ENCODE data around the gene ZNF619.
"Not testable (repeated sequence)": the region's sequence is repeated elsewhere in the genome, so short reads cannot be mapped to it uniquely, and the experiment has no call there.

Gene ZNF619

GRCh38 chr3:40476478-40477470 lies at the start of gene ZNF619:
Gene ZNF619, plus strand, starts transcription at chr3:40477122. Its CDS starts 858 bp downstream, at chr3:40477980.
- peak; percentile 63 for DNase-seq

DNA sequence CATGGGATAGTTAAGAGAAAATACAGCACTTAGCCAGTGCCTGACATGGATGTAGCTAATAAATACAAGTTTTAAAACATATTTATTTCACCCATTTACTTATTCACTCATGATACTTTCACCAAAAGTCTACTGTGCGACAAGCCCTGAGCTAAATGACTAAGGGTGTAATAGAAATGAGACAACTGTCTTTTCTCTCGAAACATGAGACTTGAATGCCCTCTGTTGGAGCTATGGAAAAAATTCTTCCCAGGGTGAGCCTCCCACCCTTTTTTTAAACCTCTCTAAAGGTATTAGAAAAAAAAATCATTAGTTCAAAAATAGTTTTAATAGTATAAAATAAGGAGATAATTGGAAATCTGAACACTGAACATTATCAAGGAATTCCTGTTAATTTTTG lies 44.1 kb upstream of the ZNF619 start:
- no peak for DNase-seq

- no peak for DNase-seq
Measured at GRCh38 chr3:40437889-40438288, 39.0 kb upstream of the ZNF619 start.

GRCh38 chr3:40445062-40445461 lies 31.9 kb upstream of the ZNF619 start:
- DNase-seq = no peak

GRCh38 chr3:40445880-40446279 lies 31.0 kb upstream of the ZNF619 start:
- DNase-seq = no peak

DNA sequence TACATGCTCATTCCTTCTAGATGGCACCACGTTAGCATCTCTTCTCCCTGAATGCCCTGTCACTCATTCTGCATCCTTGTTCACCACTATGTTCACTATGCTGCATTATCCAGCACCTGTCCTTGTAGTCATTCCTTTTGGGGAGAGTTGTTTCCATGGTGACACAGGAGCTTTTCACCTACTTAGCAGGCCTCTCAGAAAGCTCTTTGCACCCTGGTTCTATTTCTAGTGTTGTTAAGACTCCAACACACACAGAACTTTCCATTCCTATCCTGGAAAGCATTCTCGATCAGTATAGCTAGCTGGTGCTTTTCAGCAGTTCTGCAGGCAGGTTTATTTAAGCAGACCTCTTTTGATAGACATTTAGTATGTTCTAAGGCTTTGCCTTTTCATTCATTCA lies 26.5 kb upstream of the ZNF619 start:
- DNase-seq = no peak

DNA sequence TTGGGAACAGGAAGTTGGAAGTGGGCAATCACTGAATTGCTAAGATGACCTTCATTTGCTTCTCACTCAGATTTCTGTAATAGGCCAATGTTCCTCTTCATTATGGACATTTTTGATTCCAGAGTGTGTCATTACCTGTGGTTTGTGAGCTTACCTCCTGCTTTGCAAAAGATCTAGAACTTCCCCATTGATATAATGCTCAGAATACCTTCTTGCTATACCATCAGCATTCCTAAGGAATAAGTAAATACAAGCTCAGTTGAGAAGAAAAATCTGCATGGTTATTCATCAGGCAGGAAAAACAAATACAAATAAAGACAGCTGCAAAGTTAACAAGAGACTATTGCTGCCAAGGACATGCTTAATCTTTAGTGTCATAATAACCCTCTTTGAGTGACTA lies 25.4 kb upstream of the ZNF619 start:
- no peak for DNase-seq

DNA sequence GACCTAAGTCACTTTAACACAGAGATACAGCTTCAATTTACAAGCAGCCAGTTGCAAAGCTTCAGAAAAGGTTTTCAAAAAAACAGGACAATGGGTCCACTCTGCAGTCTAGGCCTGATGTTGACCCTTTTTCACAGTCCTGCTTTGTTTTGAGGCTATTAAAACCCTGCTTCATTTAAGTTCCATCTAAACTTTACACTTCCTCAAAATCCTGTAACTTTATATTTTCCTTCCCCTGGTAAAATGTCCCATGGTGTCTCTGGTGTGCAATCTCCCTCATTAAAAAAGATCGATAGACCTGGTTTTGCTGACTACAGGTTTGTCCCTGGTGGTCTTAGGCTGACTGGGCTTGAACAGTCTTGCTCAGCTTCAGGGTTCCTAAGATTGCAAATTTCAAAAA lies 24.9 kb upstream of the ZNF619 start:
- DNase-seq = no peak

DNA sequence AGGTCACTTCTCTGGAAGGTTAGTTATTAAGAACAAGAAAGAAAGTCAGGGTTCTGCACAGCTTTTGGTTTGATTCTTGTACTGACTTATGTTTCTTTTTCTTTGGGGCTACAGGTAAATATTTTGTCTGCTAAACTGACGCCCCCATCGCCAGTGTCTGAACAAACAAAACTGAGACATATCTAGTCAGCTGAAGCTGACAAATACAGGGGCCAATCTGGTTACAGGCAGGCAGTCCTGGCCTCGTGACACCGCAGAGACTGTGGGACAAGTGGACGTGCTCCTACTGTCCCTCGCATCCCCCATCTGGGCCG lies 24.4 kb upstream of the ZNF619 start:
- no peak for DNase-seq

DNA sequence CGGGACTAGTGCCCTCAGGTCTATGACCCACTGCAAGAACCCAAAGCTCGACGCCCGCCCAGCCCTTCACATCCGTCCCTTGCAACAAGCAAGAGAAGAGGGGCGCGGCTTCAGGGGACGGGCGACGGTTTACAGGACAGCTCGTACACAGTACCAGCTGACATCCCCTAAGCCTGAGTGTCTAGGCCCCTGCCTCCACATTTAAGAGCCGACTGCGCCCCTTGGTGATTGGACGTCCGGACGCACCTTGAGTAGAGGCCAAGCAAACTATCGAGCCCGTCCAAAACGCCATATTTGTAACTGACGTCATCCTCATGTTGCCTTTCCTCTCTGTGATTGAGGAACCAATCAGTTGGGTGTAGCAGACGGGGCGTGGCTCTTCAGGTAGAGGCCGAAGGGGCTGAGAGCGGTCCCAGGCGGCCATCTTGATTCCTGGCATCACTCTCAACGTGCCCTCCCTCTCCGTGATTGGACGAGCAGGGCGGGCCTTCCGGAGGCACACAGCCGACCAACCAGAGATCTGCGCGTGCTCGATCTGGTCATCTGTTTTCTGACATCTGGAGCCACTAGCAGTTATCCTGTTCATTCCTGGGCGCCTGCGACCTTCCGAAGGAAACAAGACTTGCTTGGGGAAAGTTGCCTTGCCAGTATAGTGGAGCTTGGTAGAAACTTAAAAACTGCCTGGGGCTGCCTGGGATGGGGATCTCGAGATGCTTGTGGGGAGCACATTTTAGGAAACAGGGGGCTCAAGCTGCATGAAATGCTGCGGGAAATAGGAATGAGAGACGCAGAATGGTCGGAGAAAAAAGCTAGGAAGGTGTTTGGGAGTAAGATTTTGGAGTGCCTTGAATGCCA lies 23.8 kb upstream of the ZNF619 start:
- DNase-seq = peak; percentile 94

DNA sequence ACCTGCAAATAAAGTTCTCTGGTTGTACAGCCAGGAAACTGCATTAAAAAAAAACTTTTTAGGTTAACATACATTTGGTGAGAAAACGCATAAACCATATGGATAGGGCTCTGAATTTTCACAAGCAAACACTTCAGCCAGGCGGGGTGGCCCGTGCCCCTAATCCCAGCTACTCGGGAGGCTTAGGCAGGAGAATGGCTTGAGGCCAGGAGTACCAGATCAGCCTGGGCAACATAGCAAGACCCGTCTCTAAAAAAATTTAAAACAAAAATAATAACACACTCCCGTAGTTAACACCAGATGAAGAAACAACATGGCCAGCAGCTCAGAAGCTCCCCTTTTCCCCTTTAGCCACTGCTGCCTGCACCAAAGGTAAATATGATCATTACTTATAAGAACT lies 23.0 kb upstream of the ZNF619 start:
- no peak for DNase-seq

DNA sequence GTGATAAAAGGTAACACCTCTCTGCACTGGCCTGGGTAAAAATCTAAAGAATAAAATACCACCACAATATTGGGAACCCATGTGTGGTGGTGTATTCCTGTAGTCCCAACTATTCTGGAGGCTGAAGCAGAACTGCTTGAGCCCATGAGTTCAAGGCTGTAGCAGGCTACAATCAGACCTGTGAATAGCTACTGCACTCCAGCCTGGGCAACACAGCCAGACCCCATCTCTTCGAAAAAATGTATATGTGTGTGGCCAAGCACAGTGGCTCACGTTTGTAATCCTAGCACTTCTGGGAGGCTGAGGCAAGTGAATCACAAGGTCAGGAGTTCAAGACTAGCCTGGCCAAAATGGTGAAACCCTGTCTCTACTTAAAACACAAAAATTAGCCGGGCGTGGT lies 21.6 kb upstream of the ZNF619 start:
- no peak for DNase-seq

- DNase-seq = no peak
Measured at GRCh38 chr3:40456279-40456939, 20.5 kb upstream of the ZNF619 start.

DNA sequence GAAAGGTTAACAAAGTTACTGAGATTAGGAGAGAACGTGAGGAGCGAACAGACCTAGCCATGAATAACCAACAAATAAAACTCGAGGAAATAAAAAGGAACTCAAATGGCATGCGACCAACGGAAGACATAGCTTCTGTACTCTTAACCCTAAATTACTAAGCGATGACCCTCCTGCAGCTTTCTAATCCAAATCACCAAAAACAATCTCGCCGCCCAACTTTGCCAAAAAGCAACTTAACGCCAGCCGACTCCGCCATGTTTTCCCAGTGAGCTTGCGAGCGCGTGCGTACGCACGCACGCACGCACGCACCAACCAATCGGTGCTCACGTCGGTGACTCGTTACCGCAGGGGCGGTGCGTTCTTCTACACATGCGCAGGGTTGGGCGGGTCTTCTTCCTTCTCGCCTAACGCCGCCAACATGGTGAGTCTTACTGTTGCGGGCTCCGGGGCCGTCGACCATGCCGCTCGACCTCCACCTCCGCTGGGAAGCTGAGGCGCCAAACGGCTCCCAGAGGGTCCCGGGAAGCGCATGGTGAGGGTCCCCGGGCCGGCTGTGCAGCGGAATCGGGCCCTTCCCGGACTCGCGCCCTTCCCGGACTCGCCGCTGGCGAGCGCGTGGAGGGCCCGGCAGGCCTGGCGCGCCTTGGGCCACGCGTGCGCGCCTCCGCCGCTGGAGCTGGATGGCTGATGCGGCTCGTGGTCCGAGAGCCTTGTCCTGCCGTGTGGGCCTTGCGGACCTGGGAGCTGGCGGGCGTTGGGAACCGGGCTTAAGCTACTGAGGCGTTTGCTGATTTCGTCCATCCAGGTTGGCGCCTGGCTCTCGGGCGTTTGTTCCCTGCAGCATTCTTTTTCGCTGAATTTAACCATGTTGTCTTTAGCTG lies 19.7 kb upstream of the ZNF619 start, which contains the start of gene RPL14:
TSS of gene RPL14 (plus strand) at position 400 of the 884 bp plus-strand sequence. CDS start at position 533, 133 bp downstream.
- peak; percentile 96 for DNase-seq

- no peak for DNase-seq
Measured at GRCh38 chr3:40458473-40458872, 18.4 kb upstream of the ZNF619 start.

DNA sequence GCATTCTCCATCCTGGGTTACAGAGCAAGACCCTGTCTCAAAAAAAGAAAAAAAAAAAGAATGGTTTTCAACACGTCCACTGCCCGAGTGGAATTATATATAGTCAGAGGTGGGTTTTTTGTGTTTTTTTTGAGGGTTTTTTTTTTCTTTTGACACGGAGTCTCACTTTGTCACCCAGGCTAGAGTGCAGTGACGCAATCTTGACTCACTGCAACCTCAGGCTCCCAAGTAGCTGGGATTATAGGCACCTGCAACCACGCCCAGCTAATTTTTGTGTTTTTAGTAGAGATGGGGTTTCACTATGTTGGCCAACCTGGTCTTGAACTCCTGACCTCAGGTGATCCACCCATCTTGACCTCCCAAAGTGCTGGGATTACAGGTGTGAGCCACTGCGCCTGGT lies 16.4 kb upstream of the ZNF619 start:
- DNase-seq = peak; percentile 46

DNA sequence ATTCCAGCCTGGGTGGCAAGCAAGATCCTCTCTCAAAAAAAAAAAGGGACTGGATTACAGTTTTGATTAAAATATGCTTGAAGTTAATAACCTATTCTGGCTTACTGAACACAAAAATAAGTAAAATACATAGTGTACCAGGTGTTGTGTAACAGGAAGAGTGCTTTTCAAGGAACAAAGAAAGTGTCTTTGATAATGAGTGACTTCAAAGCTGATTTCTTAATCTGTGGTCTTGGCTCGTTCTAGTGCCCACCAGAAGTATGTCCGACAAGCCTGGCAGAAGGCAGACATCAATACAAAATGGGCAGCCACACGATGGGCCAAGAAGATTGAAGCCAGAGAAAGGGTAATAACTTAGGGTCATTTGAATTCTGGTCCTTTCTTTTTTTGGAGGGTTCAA lies 15.8 kb upstream of the ZNF619 start:
- no peak for DNase-seq

- not testable (repeated sequence) for DNase-seq
Measured at GRCh38 chr3:40462838-40463237, 14.1 kb upstream of the ZNF619 start.

DNA sequence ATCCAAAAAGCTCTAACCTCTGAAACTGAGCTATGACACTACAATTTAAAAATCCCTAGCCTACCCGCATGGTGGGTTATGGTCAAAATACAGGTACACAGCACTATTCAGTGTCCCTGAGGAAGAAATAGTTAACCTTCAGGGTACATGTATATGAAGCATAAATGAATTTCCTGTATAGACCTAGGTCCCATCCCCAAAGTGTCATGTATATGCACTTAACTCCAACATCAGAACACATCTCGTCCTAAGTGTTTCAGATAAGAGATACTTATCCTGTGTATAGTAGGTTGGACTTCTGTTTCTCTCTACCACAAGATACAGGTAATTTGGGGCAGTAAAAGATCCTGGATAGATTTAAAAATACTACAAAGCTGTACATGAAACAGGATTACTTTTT lies 13.3 kb upstream of the ZNF619 start:
- DNase-seq = no peak

DNA sequence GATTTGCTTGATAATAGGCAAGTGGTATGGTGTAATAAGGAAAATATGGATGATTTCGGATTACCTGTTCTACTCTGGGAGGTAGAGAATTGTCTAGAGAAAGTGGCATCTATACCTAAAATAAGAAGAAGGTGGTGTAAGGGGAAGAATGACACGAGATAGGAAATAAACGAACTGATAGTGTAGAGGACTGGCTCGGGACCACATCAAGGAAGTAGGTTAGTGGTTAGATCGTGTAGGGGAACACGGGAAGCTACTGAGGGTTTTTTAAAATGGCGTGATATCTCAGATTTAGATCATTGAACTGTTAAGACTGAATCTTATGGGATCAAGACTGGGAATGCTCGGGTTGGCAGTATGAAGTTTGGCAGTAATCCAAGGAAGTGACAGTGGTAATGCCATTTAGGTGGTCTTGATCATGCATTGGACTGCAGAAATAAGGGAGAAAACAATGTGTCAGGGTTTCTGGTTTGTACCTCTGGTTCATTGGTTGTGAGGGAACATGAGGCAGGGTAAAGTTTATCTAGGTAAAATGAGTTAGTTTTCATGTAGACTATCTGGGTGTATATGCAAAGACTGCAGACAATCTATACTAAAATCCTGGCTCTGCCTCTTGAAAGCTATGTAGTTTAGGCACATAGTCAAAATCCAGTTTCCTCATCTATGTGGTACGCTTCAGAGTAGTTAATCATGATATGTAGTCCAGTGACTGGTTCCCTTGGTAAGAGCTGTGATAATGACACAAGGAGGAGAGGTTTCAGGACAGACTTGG lies 12.4 kb upstream of the ZNF619 start:
- DNase-seq = no peak

GRCh38 chr3:40465111-40465407 lies 11.9 kb upstream of the ZNF619 start:
- no peak for DNase-seq

DNA sequence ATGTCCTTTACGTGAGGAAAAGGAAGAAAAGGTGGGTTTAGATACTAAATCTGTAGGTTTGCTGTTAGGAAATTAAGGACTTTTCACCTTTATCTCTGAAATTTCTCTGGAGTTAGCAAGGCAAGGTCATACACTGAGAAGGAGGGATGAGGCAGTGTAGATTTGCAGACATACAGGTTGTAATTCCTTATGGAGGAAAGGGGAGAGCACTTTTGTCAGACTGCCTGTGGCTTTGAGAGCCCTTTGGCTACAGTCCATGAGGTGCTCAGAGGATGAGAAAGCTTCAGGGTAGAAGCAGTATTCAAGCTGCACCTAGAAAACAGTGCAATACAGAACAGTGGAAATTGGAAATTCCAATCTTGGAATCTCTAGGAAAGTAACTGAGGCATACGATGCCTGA lies 11.5 kb upstream of the ZNF619 start:
- DNase-seq = no peak
